LNCaP clone FGC (cell line): ENCODE data around the gene ABCC11.

Experiments
- DNase-seq: peaks from one replicate; pipeline ENCODE4 v3.0.0-alpha.2; 2011; ENCODE audit warnings: low read depth
- H3K4me3 ChIP-seq: 2 replicates; pipeline ENCODE4 v1.5.1; 2011; ENCODE audit warnings: mild to moderate bottlenecking, low read depth, low read length, control low read depth
- TF ChIP-seq, protein P1 (sequence below): IDR thresholded peaks from 2 replicates; pipeline ENCODE4 v1.5.1; 2012; ENCODE audit warnings: mild to moderate bottlenecking; ENCODE audit not compliant: control insufficient read depth, insufficient read depth; ENCODE audit errors: extremely low read depth

ABCC11 gene

DNA sequence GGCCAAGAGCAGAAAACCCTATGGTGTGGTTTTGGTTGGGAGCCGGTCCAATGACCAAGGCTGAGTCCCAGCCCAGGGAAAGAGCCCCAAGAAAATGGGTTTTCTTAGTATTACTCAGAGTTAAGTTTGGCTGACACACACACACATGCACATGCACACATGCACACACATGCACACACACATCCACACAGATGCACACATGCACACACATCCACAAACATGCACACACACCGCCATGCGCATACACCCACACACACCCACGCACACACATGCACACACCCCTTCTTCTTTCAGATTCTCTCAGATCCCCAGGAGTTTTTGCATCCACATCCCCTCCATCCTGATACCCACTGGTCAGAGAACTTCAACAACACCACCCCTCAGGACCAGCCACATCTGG lies 100.6 kb downstream of the ABCC11 start:
- TF ChIP-seq, protein P1, sequence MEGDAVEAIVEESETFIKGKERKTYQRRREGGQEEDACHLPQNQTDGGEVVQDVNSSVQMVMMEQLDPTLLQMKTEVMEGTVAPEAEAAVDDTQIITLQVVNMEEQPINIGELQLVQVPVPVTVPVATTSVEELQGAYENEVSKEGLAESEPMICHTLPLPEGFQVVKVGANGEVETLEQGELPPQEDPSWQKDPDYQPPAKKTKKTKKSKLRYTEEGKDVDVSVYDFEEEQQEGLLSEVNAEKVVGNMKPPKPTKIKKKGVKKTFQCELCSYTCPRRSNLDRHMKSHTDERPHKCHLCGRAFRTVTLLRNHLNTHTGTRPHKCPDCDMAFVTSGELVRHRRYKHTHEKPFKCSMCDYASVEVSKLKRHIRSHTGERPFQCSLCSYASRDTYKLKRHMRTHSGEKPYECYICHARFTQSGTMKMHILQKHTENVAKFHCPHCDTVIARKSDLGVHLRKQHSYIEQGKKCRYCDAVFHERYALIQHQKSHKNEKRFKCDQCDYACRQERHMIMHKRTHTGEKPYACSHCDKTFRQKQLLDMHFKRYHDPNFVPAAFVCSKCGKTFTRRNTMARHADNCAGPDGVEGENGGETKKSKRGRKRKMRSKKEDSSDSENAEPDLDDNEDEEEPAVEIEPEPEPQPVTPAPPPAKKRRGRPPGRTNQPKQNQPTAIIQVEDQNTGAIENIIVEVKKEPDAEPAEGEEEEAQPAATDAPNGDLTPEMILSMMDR: no peak

GRCh38 chr16:48146131-48146530 lies 101.2 kb downstream of the ABCC11 start:
- H3K4me3 ChIP-seq: no peak overlapping the region
- DNase-seq: no peak
- TF ChIP-seq, protein P1: no peak

More for the DNA sequence above, 100.6 kb downstream of the ABCC11 start:
- H3K4me3 ChIP-seq: no peak overlapping the region
- DNase-seq: no peak

DNA sequence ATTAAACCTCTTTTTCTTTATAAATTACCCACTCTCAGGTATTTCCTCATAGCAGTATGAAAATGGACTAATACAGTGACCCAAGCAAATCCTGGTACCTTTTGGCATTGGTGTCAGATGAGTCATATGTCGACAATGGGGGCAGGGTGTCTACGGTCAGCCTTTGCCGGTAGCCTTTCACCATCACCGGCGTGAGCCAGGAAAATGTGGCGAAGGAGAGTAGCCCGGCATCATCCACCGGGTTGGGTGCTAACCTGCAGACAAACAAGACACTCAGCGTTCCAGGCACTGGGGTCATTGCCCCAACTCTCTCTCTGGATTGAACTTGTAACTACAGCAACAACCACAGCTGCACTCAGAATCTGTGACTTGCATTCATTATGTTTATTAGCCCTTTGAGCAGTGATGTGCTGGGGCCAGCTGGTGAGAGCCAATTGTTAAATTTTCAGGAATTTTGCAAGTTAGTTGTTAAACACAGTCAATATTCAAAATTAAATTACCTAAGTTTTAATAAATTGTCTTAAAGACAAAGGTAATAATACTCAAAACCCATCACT lies 103.4 kb downstream of the ABCC11 start:
- TF ChIP-seq, protein P1: no peak
- no peak for DNase-seq
- H3K4me3 ChIP-seq: no peak overlapping the region

DNA sequence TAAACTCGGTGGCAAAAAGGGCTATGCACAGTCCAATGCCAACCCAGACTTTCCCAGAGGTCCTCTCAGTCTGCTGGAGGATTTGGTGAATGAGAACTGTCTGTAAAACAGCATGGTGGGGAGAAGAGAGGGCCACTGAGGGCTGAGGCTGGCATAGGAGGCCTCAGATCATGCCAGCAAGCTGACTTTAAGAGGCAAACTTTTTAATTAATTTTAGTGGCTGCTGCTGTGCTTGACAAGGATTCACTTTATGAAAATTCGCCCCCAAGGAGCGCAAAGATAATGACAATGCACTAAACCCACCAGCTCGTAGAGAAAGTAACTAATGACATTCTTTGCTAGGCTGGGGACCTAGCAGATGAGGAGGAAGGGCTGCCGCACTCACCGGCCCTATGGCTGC lies 106.5 kb downstream of the ABCC11 start:
- H3K4me3 ChIP-seq: no peak overlapping the region
- no peak for DNase-seq
- TF ChIP-seq, protein P1: no peak

DNA sequence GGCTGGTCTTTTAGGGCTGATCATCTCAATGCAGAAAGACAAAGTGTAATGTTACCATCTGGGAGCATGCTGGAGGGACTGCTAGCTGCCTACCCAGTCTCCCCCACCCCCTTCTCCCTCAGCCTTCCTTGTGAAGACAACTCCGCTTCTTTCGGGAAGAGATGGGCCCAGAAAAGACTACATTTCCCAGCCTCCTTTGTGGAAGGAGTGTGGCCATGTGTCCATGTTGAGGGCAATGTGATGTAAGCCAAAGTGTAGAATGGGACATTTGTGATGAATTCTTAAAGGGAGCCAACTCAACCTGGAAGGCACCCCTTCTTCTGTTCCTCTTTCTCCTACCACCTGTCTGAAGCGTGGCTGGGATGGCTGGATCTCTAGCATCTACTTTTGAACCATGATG lies 107.8 kb downstream of the ABCC11 start:
- no peak overlapping the region for H3K4me3 ChIP-seq
- DNase-seq: no peak
- TF ChIP-seq, protein P1: no peak

- no peak for DNase-seq
- no peak overlapping the region for H3K4me3 ChIP-seq
- TF ChIP-seq, protein P1: no peak
These were observed 108.8 kb downstream of the ABCC11 start for GRCh38 chr16:48138543-48138942.

DNA sequence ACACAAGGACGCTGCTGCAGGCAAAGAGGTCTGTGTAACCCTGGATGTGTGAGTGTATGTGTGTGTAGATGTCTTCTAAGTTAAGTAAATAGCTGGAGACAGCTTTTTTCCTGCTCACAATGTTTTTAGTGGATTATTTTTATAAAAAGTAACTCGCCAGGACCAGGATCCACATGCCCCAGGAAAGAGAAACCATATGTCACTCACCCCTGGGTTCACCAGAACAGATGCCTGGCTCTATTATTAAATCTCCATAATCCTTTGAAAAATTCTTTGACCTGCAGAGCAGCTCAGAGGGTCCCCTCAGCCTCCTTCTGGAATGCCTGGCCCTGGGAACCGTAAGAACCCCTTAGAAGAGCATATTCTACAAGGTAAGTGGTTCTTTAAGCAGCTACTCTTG lies 109.5 kb downstream of the ABCC11 start:
- TF ChIP-seq, protein P1: no peak
- no peak for DNase-seq
- no peak overlapping the region for H3K4me3 ChIP-seq
